Transverse colon (tissue), 4 donors: ENCODE measurements around the gene IDI2.

Source experiments
- POLR2A ChIP-seq: fragments of 450-650 bp; IDR thresholded peaks from one replicate; pipeline ENCODE4 v1.6.1; 2016; ENCODE audit warnings: antibody characterized with exemption, mild to moderate bottlenecking, moderate library complexity
- POLR2AphosphoS5 ChIP-seq, 3 donors: sonication (generic); formaldehyde crosslinking; IDR thresholded peaks; one replicate each; pipeline ENCODE4 v1.6.1; 2016; ENCODE audit warnings: antibody characterized with exemption in 3 of 3
- TF ChIP-seq, protein P1 (sequence below), 5 experiments: fragments of 200-600 bp in 3 of 5; fragments of 450-650 bp in 2 of 5; sonication (generic) in 3 of 5; IDR thresholded peaks; 1 replicate in 2 of 5; 2 replicates in 3 of 5; pipeline ENCODE4 v1.5.1; 2016 to 2017; ENCODE audit warnings: antibody characterized with exemption in 5 of 5, inconsistent platforms in 3 of 5, mild to moderate bottlenecking in 2 of 5, moderate library complexity in 1 of 5

DNA sequence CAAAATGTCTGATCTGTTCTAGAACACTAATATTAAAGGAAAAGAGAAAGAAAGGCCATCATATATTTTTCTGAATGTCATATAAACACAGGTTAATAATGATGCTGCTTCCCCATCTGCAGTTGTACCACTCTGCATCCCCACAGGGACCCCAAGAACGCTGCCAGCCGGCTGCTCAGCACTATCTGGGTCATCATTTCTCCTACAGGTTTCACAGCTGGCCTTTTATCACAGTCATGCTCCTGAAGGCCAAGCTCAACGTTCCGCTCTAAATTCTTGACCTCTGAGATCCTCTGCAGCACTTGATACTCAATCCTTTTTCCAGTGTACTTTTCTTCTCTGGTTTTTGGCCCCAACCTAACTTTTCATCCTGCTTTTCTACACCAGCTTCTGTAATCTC is 18.5 kb upstream of the IDI2 start:
- TF ChIP-seq, protein P1, sequence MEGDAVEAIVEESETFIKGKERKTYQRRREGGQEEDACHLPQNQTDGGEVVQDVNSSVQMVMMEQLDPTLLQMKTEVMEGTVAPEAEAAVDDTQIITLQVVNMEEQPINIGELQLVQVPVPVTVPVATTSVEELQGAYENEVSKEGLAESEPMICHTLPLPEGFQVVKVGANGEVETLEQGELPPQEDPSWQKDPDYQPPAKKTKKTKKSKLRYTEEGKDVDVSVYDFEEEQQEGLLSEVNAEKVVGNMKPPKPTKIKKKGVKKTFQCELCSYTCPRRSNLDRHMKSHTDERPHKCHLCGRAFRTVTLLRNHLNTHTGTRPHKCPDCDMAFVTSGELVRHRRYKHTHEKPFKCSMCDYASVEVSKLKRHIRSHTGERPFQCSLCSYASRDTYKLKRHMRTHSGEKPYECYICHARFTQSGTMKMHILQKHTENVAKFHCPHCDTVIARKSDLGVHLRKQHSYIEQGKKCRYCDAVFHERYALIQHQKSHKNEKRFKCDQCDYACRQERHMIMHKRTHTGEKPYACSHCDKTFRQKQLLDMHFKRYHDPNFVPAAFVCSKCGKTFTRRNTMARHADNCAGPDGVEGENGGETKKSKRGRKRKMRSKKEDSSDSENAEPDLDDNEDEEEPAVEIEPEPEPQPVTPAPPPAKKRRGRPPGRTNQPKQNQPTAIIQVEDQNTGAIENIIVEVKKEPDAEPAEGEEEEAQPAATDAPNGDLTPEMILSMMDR (IDR thresholded peaks at IDR 0.05), result no peak
- TF ChIP-seq POLR2A (no peak), POLR2AphosphoS5 (IDR thresholded peaks at IDR 0.05) (no peak)
